ENCODE measurements around the gene ADGRG3. TPM values are rescaled to one million over a fixed set of nuclear protein-coding genes. Genes with fewer than 3 reads are reported as not detected.

The ADGRG3 gene
- total and polyA plus RNA-seq, 2 experiments from 2014 or later = not detected

- no peak for DNase-seq (ENCODE audit: low spot score)
- Mint-ChIP-seq H3K27ac (no peak overlapping the region), H3K9me3 (no peaks in the 10 kb centered on the region), H3K4me3 (no peak overlapping the region), H3K4me1 (no peaks in the 10 kb centered on the region), H3K36me3 (ENCODE audit: low read depth) (no peaks in the 10 kb centered on the region), H3K27me3 (ENCODE audit: insufficient read depth, low read depth, poor library complexity) (peaks cover 10% of the 10 kb centered on the region)
- no peaks in the 10 kb centered on the region for H3K4me1 ChIP-seq (ENCODE audit: insufficient read depth)
- no peak overlapping the region for H2AFZ ChIP-seq
- H3F3A ChIP-seq (replicated peaks; ENCODE audit: low read depth) = no peaks in the 10 kb centered on the region
- H4K20me1 ChIP-seq (replicated peaks; ENCODE audit: insufficient read depth) = no peaks in the 10 kb centered on the region
- H3K27me3 ChIP-seq (ENCODE audit: insufficient read depth) = no peaks in the 10 kb centered on the region
- H3K4me2 ChIP-seq = no peak overlapping the region
- no peak for ATAC-seq
- no peak for TF ChIP-seq ETS1 (IDR thresholded peaks at IDR 0.05)
- TF ChIP-seq ZNF462 (CRISPR knock-in tag; IDR thresholded peaks at IDR 0.05) = no peak
- no peak for TF ChIP-seq STAT1 (IDR thresholded peaks at IDR 0.05; ENCODE audit: unreplicated experiment)
- no peak for TF ChIP-seq POLR2AphosphoS5 (IDR thresholded peaks at IDR 0.05; ENCODE audit: low read depth)
- no peaks in the 10 kb centered on the region for H3K79me2 ChIP-seq (replicated peaks; ENCODE audit: insufficient read depth)
- H3K27ac ChIP-seq (ENCODE audit: low read depth) = no peak overlapping the region
- no peaks in the 10 kb centered on the region for H3K9me2 ChIP-seq (ENCODE audit: insufficient read depth)
- no peak overlapping the region for H3K4me3 ChIP-seq
- no peaks in the 10 kb centered on the region for H3K36me3 ChIP-seq (ENCODE audit: insufficient read depth)
Measured at GRCh38 chr16:57722651-57723050, 54.5 kb downstream of the ADGRG3 start.

- no peak overlapping the region for H2AFZ ChIP-seq
- Mint-ChIP-seq H3K36me3 (ENCODE audit: low read depth) (no peaks in the 10 kb centered on the region), H3K4me3 (no peak overlapping the region), H3K27ac (no peak overlapping the region), H3K4me1 (no peaks in the 10 kb centered on the region), H3K9me3 (no peaks in the 10 kb centered on the region), H3K27me3 (ENCODE audit: insufficient read depth, low read depth, poor library complexity) (peaks cover 10% of the 10 kb centered on the region)
- ATAC-seq (peak; percentile 65), DNase-seq (ENCODE audit: low spot score) (peak; percentile 76)
- H3K4me1 ChIP-seq (ENCODE audit: insufficient read depth) = no peaks in the 10 kb centered on the region
- H3K36me3 ChIP-seq (ENCODE audit: insufficient read depth) = no peaks in the 10 kb centered on the region
- no peaks in the 10 kb centered on the region for H3K9me2 ChIP-seq (ENCODE audit: insufficient read depth)
- TF ChIP-seq CREB1 (CRISPR knock-in tag; IDR thresholded peaks at IDR 0.05; ENCODE audit: low read depth) = no peak
- TF ChIP-seq, protein P1, sequence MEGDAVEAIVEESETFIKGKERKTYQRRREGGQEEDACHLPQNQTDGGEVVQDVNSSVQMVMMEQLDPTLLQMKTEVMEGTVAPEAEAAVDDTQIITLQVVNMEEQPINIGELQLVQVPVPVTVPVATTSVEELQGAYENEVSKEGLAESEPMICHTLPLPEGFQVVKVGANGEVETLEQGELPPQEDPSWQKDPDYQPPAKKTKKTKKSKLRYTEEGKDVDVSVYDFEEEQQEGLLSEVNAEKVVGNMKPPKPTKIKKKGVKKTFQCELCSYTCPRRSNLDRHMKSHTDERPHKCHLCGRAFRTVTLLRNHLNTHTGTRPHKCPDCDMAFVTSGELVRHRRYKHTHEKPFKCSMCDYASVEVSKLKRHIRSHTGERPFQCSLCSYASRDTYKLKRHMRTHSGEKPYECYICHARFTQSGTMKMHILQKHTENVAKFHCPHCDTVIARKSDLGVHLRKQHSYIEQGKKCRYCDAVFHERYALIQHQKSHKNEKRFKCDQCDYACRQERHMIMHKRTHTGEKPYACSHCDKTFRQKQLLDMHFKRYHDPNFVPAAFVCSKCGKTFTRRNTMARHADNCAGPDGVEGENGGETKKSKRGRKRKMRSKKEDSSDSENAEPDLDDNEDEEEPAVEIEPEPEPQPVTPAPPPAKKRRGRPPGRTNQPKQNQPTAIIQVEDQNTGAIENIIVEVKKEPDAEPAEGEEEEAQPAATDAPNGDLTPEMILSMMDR (conservative IDR thresholded peaks at IDR 0.05; ENCODE audit: low read depth in 2 of 2) = peak; percentile 63 to 77
- no peaks in the 10 kb centered on the region for H3F3A ChIP-seq (replicated peaks; ENCODE audit: low read depth)
- H3K4me2 ChIP-seq = no peak overlapping the region
- no peaks in the 10 kb centered on the region for H3K27me3 ChIP-seq (ENCODE audit: insufficient read depth)
- H3K79me2 ChIP-seq (replicated peaks; ENCODE audit: insufficient read depth) = no peaks in the 10 kb centered on the region
- no peak overlapping the region for H3K4me3 ChIP-seq
- H4K20me1 ChIP-seq (replicated peaks; ENCODE audit: insufficient read depth) = no peaks in the 10 kb centered on the region
- H3K27ac ChIP-seq (ENCODE audit: low read depth) = no peak overlapping the region
Measured at GRCh38 chr16:57723170-57723569, 55.1 kb downstream of the ADGRG3 start.

Data from GM23338 (cell line).